Activated naive CD4-positive, alpha-beta T cell treated with anti-CD3 and anti-CD28 coated beads for 36 hours (primary cell): ENCODE results near the gene TGM3. TPM values are rescaled to one million over a fixed set of nuclear protein-coding genes. Genes with fewer than 3 reads are reported as not detected.

Experiments used
- CTCF ChIA-PET: fragments of 350-600 bp; sonication (Branson Sonifier 250); formaldehyde crosslinking; loops from one replicate; lab custom pipeline; 2021; ENCODE audit warnings: antibody characterized with exemption; lab: Charles Lee
- DNase-seq: peaks from one replicate; pipeline ENCODE4 v3.0.0-alpha.2; 2020
- H3K27ac Mint-ChIP-seq: one replicate; pipeline ENCODE4 v1.8.0; 2021; ENCODE audit warnings: mild to moderate bottlenecking, mixed read lengths
- H3K27me3 Mint-ChIP-seq: one replicate; pipeline ENCODE4 v1.8.0; 2021; ENCODE audit warnings: low read depth, mixed read lengths
- H3K36me3 Mint-ChIP-seq: one replicate; pipeline ENCODE4 v1.8.0; 2021; ENCODE audit warnings: low read depth, mixed read lengths
- H3K4me1 Mint-ChIP-seq: one replicate; pipeline ENCODE4 v1.8.0; 2021; ENCODE audit warnings: low read depth, mixed read lengths
- H3K4me3 Mint-ChIP-seq: one replicate; pipeline ENCODE4 v1.8.0; 2021; ENCODE audit warnings: mild to moderate bottlenecking, moderate library complexity, mixed read lengths
- H3K9me3 Mint-ChIP-seq: one replicate; pipeline ENCODE4 v1.8.0; 2021; ENCODE audit warnings: mixed read lengths
- intact Hi-C: fragments of 100-400 bp; cut with micrococcal nuclease; formaldehyde crosslinking; loops from one replicate; pipeline ENCODE4 v1.15.1; 2023
- total RNA-seq, 2 experiments: library from RNA; stranded (reverse); gene quantifications; one replicate each; pipeline ENCODE4 v1.2.3, GENCODE V29; 2021

TGM3 gene
- total RNA-seq, 2 experiments from 2014 or later = not detected

- Mint-ChIP-seq H3K27ac (no peak overlapping the region), H3K9me3 (no peaks in the 10 kb centered on the region), H3K27me3 (peaks cover 10% of the 10 kb centered on the region), H3K4me3 (no peak overlapping the region), H3K4me1 (no peaks in the 10 kb centered on the region), H3K36me3 (no peaks in the 10 kb centered on the region)
- no peak for DNase-seq
- CTCF ChIA-PET = no interaction called here
- intact Hi-C loops = no loop called here
Observed at GRCh38 chr20:2289475-2289874, 6.3 kb upstream of the TGM3 start.

DNA sequence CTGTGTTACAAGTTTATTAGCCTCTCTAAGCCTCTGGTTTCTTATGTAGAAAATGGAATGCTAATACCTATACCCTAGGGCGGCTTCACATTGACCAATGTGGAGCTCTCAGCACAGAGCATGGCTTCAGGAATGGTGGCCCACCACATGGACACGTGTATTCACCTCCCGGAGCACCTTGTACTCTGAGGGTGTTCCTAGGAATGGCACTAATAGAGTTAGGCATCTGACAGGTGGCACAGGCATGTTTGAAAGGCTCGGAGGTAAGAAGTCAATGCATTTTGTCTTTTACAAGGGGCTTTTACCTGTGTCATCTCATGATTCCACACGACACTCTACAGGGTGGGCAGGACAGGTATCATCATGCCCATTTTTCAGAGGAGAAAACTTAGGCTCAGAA lies 5.3 kb upstream of the TGM3 start:
- Mint-ChIP-seq H3K27ac (no peak overlapping the region), H3K4me3 (no peak overlapping the region), H3K27me3 (peaks cover 10% of the 10 kb centered on the region), H3K4me1 (no peaks in the 10 kb centered on the region), H3K9me3 (no peaks in the 10 kb centered on the region), H3K36me3 (no peaks in the 10 kb centered on the region)
- intact Hi-C loops = no loop called here
- CTCF ChIA-PET = no interaction called here
- DNase-seq = no peak

- Mint-ChIP-seq H3K4me3 (no peak overlapping the region), H3K9me3 (no peaks in the 10 kb centered on the region), H3K27me3 (peaks cover 10% of the 10 kb centered on the region), H3K27ac (no peak overlapping the region), H3K4me1 (no peaks in the 10 kb centered on the region), H3K36me3 (no peaks in the 10 kb centered on the region)
- intact Hi-C loops = no loop called here
- CTCF ChIA-PET = no interaction called here
- no peak for DNase-seq
Observed at GRCh38 chr20:2292416-2293110, 3.2 kb upstream of the TGM3 start.

GRCh38 chr20:2293486-2293885 lies 2.3 kb upstream of the TGM3 start:
- no peaks in the 10 kb centered on the region for H3K36me3 Mint-ChIP-seq
- no peaks in the 10 kb centered on the region for H3K4me1 Mint-ChIP-seq
- no peak overlapping the region for H3K27ac Mint-ChIP-seq
- no peak overlapping the region for H3K4me3 Mint-ChIP-seq
- DNase-seq = no peak
- no peaks in the 10 kb centered on the region for H3K9me3 Mint-ChIP-seq
- peaks cover 7% of the 10 kb centered on the region for H3K27me3 Mint-ChIP-seq
- intact Hi-C loops = no loop called here
- CTCF ChIA-PET = no interaction called here

- Mint-ChIP-seq H3K4me1 (no peaks in the 10 kb centered on the region), H3K4me3 (no peak overlapping the region), H3K9me3 (no peaks in the 10 kb centered on the region), H3K27ac (no peak overlapping the region), H3K27me3 (peaks cover 3% of the 10 kb centered on the region), H3K36me3 (no peaks in the 10 kb centered on the region)
- CTCF ChIA-PET = no interaction called here
- no peak for DNase-seq
- intact Hi-C loops = no loop called here
Observed at GRCh38 chr20:2293971-2294370, 1.8 kb upstream of the TGM3 start.

- CTCF ChIA-PET = no interaction called here
- no peaks in the 10 kb centered on the region for H3K4me1 Mint-ChIP-seq
- no peaks in the 10 kb centered on the region for H3K36me3 Mint-ChIP-seq
- intact Hi-C loops = no loop called here
- H3K27ac Mint-ChIP-seq = no peak overlapping the region
- H3K4me3 Mint-ChIP-seq = no peak overlapping the region
- DNase-seq = no peak
- no peaks in the 10 kb centered on the region for H3K9me3 Mint-ChIP-seq
- no peaks in the 10 kb centered on the region for H3K27me3 Mint-ChIP-seq
Observed at GRCh38 chr20:2295286-2295685, 515 bp upstream of the TGM3 start.

GRCh38 chr20:2296524-2297356 lies 939 bp downstream of the TGM3 start:
- no peaks in the 10 kb centered on the region for H3K27me3 Mint-ChIP-seq
- DNase-seq = no peak
- no peaks in the 10 kb centered on the region for H3K36me3 Mint-ChIP-seq
- peaks cover 8% of the 10 kb centered on the region for H3K4me1 Mint-ChIP-seq
- no peaks in the 10 kb centered on the region for H3K9me3 Mint-ChIP-seq
- no peak overlapping the region for H3K4me3 Mint-ChIP-seq
- no peak overlapping the region for H3K27ac Mint-ChIP-seq
- CTCF ChIA-PET = interaction anchor here (0.6 to 0.9 kb wide), 2 partner anchors 9 to 23 kb away, joined by 3 read pairs; no protein-coding TSS in a partner anchor
- intact Hi-C loops = no loop called here

- no peaks in the 10 kb centered on the region for H3K9me3 Mint-ChIP-seq
- H3K27me3 Mint-ChIP-seq = no peaks in the 10 kb centered on the region
- DNase-seq = no peak
- CTCF ChIA-PET = interaction anchor here (0.9 kb wide), 1 partner anchor 22 kb away, joined by 3 read pairs; no protein-coding TSS in a partner anchor
- H3K4me1 Mint-ChIP-seq = peaks cover 8% of the 10 kb centered on the region
- intact Hi-C loops = no loop called here
- no peak overlapping the region for H3K27ac Mint-ChIP-seq
- no peaks in the 10 kb centered on the region for H3K36me3 Mint-ChIP-seq
- H3K4me3 Mint-ChIP-seq = no peak overlapping the region
Observed at GRCh38 chr20:2297357-2297728, 1.5 kb downstream of the TGM3 start.

GRCh38 chr20:2298116-2298515 lies 2.3 kb downstream of the TGM3 start:
- Mint-ChIP-seq H3K4me1 (peaks cover 8% of the 10 kb centered on the region), H3K27me3 (no peaks in the 10 kb centered on the region), H3K27ac (no peak overlapping the region), H3K9me3 (no peaks in the 10 kb centered on the region), H3K4me3 (no peak overlapping the region), H3K36me3 (no peaks in the 10 kb centered on the region)
- DNase-seq = no peak
- CTCF ChIA-PET = no interaction called here
- intact Hi-C loops = no loop called here

GRCh38 chr20:2298701-2299100 lies 2.9 kb downstream of the TGM3 start:
- Mint-ChIP-seq H3K4me1 (peaks cover 8% of the 10 kb centered on the region), H3K36me3 (no peaks in the 10 kb centered on the region), H3K4me3 (no peak overlapping the region), H3K9me3 (no peaks in the 10 kb centered on the region), H3K27ac (no peak overlapping the region), H3K27me3 (no peaks in the 10 kb centered on the region)
- CTCF ChIA-PET = no interaction called here
- intact Hi-C loops = no loop called here
- no peak for DNase-seq

GRCh38 chr20:2299301-2299700 lies 3.5 kb downstream of the TGM3 start:
- H3K4me3 Mint-ChIP-seq = no peak overlapping the region
- peaks cover 8% of the 10 kb centered on the region for H3K4me1 Mint-ChIP-seq
- no peaks in the 10 kb centered on the region for H3K9me3 Mint-ChIP-seq
- H3K27me3 Mint-ChIP-seq = no peaks in the 10 kb centered on the region
- DNase-seq = no peak
- CTCF ChIA-PET = no interaction called here
- H3K36me3 Mint-ChIP-seq = no peaks in the 10 kb centered on the region
- intact Hi-C loops = no loop called here
- no peak overlapping the region for H3K27ac Mint-ChIP-seq

GRCh38 chr20:2300002-2300401 lies 4.2 kb downstream of the TGM3 start:
- DNase-seq = no peak
- Mint-ChIP-seq H3K27me3 (no peaks in the 10 kb centered on the region), H3K4me1 (peaks cover 8% of the 10 kb centered on the region), H3K36me3 (no peaks in the 10 kb centered on the region), H3K9me3 (no peaks in the 10 kb centered on the region), H3K4me3 (no peak overlapping the region), H3K27ac (no peak overlapping the region)
- intact Hi-C loops = no loop called here
- CTCF ChIA-PET = no interaction called here

- Mint-ChIP-seq H3K27me3 (no peaks in the 10 kb centered on the region), H3K36me3 (no peaks in the 10 kb centered on the region), H3K27ac (no peak overlapping the region), H3K4me1 (peaks cover 8% of the 10 kb centered on the region), H3K4me3 (no peak overlapping the region), H3K9me3 (no peaks in the 10 kb centered on the region)
- CTCF ChIA-PET = no interaction called here
- no peak for DNase-seq
- intact Hi-C loops = no loop called here
Observed at GRCh38 chr20:2300420-2300819, 4.6 kb downstream of the TGM3 start.
